Right renal pelvis (tissue), 4 donors: ENCODE data around the gene ZDHHC23. TPM values are rescaled to one million over a fixed set of nuclear protein-coding genes. Genes with fewer than 3 reads are reported as not detected.
A peak's percentile ranks its signal among the peaks of the same experiment; 100 is the strongest.

Experiments
- DNase-seq, 4 donors: peaks; one replicate each; pipeline ENCODE4 v3.0.0-alpha.2; 2013; ENCODE audit warnings: low read depth in 4 of 4, low spot score in 3 of 4, missing footprints in 1 of 4
- polyA plus RNA-seq, 4 donors: library from polyadenylated mRNA; unstranded; fragments of 120-200 nt; gene quantifications; one replicate each; pipeline ENCODE4 v1.2.1, GENCODE V29; 2013; ENCODE audit not compliant: insufficient read length in 4 of 4

Gene ZDHHC23, protein sequence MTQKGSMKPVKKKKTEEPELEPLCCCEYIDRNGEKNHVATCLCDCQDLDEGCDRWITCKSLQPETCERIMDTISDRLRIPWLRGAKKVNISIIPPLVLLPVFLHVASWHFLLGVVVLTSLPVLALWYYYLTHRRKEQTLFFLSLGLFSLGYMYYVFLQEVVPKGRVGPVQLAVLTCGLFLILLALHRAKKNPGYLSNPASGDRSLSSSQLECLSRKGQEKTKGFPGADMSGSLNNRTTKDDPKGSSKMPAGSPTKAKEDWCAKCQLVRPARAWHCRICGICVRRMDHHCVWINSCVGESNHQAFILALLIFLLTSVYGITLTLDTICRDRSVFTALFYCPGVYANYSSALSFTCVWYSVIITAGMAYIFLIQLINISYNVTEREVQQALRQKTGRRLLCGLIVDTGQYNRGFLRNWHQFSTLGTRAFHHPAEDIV
- 10 to 100 TPM in 3 of 4 donors, 1 to 10 TPM in 1; 9.3 to 12.7 (median 11.1) TPM for polyA plus RNA-seq

DNA sequence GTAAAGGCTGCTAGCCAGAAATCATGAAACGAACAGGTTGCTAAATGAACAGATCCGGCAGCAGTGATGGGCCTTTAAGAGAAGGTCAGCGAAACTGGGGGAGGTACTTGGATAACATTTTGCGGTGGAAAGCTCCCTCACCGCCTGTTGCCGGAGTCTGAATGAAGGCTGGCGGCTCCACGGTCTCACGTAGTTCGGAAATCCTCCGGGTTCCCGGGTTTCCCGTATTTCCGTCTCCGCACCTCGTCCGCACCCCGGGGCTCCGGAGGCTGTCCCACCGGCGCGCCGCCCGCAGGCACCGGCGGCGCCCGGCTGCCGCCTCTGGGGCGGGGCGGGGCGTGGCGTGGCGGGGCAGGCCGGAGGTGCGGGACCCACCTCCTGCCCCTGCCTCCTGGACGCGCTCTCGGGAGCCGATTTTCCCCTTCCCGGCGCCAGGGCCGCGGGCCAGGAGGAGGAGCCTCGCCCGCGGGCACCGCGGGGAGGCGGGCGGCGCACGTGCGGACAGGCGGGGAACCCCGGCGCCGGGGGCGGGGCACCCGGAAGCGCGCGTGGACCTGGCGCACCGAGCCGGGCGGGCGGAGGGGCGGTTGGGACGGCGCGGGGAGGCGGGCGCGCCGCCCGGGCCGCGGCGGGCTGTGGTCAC lies at the start of gene ZDHHC23:
TSS of gene ZDHHC23 (plus strand) at position 642 of the 643 bp plus-strand sequence. CDS start 790 bp downstream, outside the sequence.
- peak in 3 of 4 donors; percentile 18 to 26 (median 22) for DNase-seq

DNA sequence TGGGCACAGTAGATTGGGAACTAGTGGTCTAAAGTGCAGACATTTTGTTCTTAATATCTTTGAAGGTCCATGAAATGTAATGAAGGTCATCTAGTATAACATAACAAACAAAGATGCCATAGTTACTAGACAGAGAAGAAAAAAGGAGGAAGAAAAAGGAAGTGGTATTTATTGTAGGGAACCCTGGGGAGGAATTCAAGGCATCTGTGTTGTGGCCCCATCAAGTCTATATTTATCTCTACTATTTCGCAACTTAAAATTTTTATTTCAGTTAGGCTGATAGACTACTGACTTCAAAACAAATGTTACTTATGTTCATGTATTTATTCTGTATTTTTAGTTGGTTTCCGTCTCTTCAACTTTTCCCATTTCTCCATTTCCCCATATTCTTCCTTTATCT lies 48.9 kb upstream of the ZDHHC23 start:
- DNase-seq = no peak

GRCh38 chr3:113906568-113907140 lies 41.2 kb upstream of the ZDHHC23 start:
- no peak for DNase-seq

DNA sequence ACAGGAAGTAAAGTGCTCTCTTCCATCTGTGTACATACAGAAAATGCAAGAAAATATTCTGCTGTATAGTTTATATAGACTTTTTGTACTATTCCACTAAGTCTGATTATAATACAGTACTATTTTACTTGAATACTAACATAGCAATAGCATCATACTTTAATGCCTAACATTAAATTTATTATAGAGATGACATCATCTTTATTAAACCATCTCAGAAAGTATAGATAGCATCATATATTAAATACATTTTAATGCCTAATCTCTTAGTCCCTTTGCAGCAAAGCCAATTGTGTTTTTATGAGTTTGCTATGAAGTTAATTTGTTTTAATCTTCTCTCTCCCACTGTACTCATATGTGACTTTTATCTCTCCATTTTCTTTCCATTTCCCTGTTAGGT lies 39.7 kb upstream of the ZDHHC23 start:
- DNase-seq = no peak

DNA sequence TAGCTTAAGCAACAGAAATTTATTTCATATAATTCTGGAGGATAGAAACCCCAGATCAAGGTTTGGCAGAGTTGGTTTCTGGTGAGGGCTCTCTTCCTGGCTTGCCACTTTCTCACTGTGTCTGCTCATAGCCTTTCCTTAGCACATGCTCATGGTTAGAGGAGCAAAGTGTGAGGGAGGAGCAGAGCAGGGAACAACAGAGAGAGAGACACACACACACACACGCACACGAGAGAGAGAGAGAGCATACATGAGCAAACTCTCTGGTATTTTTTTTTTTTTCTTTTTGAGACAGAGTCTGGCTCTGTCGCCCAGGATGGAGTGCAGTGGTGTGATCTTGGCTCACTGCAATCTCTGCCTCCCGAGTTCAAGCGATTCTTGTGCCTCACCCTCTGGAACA lies 36.8 kb upstream of the ZDHHC23 start:
- DNase-seq = no peak

DNA sequence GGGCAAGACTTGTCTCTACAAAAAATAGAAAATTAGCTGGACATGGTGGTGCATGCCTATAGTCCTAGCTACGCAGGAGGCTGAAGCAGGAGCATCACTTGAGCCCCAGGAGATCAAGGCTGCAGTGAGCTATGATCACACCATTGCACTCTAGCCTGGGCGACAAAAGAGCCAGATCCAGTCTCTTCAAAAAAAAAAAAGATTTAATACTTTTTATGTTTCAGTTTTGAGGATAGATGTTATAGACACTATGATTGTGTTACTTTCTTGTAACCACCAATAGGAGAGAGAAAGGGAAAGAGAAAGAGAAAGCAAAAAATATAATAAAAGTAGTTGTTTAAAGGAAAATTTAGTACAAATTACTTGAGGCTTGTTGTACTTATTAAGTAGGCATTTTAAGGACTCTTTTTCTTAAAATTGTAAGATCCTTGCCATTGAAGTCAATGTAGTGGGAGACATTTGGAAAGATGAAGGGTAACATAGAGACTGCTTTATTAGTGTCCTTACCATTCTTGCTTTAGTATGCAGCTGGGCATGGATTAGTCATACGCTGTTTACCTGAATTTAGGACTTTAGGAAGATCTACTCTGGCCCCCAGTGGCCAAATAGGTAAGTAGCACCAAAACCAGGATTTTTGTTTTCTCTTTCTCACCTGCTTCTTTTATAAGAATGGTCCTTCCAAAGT lies 35.1 kb upstream of the ZDHHC23 start:
- peak in 3 of 4 donors; percentile 18 to 36 (median 27) for DNase-seq

DNA sequence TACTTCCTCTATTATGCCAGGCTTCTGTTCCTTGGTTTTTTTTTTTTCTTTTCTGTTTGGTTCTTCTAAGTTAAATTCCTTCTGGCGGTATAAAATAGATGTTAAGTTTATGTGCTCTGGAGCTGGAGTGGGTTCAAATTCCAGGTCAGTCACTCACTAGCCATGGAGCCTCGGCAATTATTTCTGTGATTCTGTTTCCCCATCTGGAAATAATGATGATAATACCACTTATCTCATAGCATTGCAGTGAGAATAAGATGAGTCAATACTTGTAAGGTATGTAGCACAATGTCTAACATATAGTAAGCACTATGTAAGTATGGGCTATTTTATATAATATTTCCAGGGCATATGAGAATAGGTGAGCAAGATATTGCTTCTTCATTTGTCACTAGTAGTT lies 33.2 kb upstream of the ZDHHC23 start:
- no peak for DNase-seq

GRCh38 chr3:113927556-113927955 lies 20.3 kb upstream of the ZDHHC23 start:
- no peak for DNase-seq

DNA sequence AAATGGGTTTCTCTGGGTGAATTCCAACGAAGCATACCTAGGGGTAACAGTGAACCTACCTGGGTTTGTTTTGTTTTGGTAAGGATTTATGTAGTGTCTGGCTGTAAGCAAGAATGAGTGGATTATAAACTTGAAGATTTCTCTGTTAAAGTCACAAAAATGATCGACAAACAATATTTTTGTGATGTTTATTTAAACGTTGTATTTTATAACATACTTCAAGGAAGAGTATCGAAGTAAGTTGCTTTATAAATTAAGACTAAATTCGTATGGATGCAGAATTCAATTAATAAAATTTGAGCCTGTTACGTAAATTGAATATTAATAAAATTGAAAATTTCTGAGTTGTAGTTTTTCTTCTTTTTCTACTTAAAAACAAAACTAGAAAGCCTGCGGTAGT lies 982 bp upstream of the ZDHHC23 start:
- no peak for DNase-seq

GRCh38 chr3:113948015-113948917 lies 453 bp downstream of the ZDHHC23 start:
- peak in 3 of 4 donors; percentile 20 to 34 (median 26) for DNase-seq

- no peak for DNase-seq
Measured at GRCh38 chr3:113952921-113953320, 5.1 kb downstream of the ZDHHC23 start.

GRCh38 chr3:113953677-113954076 lies 5.9 kb downstream of the ZDHHC23 start:
- DNase-seq = no peak

GRCh38 chr3:113954091-113954685 lies 6.4 kb downstream of the ZDHHC23 start:
- no peak for DNase-seq

- no peak for DNase-seq
Measured at GRCh38 chr3:113963879-113964278, 16.1 kb downstream of the ZDHHC23 start.

- no peak for DNase-seq
Measured at GRCh38 chr3:113966172-113966571, 18.4 kb downstream of the ZDHHC23 start.

DNA sequence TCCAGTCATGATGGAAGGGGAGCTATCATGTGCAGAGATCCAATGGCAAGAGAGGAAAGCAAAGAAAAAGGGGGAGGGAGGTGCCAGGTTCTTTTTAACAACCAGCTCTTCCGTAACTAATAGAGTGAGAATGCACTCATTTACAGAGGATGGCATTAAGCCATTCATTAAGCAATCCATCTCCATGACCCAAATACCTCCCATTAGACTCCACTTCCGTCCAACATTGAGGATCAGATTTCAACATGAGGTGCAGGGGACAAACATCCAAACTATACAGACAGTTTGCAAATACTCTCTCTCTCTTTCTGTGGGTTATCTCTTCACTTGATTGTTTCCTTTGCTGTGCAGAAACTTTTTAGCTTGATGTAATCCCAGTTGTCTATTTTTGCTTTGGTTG lies 21.2 kb downstream of the ZDHHC23 start:
- DNase-seq = no peak

DNA sequence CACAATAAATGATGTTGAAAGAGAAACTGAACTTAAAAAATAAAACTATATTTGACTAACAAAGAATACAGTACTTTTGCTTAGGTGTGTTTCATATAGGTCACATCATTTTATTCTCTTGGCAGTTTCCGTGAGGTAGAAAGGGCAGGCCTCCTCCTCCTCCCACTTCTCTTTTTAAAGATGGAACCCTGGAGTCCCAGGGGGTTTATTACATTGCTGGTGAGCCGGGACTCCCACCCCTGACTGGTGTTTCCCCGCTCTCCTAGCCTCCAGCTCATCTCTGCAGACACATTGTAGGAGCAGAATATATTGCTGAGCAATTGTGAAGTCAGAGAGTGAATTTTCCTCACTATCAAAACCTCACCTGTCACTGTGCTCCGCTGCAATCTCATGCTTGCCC lies 30.0 kb downstream of the ZDHHC23 start:
- DNase-seq = no peak

DNA sequence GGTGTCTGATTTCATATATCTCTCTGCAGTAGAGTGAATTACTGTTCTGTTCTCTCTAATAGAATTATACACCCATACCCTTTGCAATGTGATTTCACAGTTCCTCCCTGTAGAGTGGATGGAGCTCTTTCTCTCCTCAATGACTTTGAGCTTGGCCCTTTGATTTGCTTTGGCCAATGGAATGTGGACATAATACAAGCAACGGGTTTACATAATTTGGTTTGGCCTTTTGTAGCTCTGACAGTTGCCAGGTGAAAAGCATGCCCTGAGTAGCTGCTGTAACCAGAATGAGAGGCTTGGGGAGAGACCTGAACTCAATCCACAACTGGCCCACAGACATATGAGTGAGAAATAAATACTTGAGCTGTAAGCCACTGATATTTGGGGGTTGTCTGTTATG lies 32.1 kb downstream of the ZDHHC23 start:
- DNase-seq = no peak

GRCh38 chr3:113981803-113982202 lies 34.0 kb downstream of the ZDHHC23 start:
- DNase-seq = no peak

GRCh38 chr3:113983544-113983943 lies 35.7 kb downstream of the ZDHHC23 start:
- DNase-seq = no peak
